Vagina (tissue), 2 donors: ENCODE measurements around the gene WDR62.

Source experiments
- CTCF ChIP-seq, 3 experiments: fragments of 450-650 bp in 2 of 3; fragments of 200-600 bp in 1 of 3; sonication (generic) in 1 of 3; IDR thresholded peaks; one replicate each; pipeline ENCODE4 v1.5.1; 2017 to 2019; ENCODE audit warnings: antibody characterized with exemption in 3 of 3, mild to moderate bottlenecking in 2 of 3, moderate library complexity in 2 of 3
- POLR2A ChIP-seq, 2 donors: fragments of 450-650 bp; IDR thresholded peaks; one replicate each; pipeline ENCODE4 v1.6.1; 2017; ENCODE audit warnings: antibody characterized with exemption in 2 of 2, mild to moderate bottlenecking in 2 of 2, moderate library complexity in 2 of 2
- POLR2AphosphoS5 ChIP-seq, 2 donors: sonication (generic); formaldehyde crosslinking; IDR thresholded peaks; one replicate each; pipeline ENCODE4 v1.9.0; 2017; ENCODE audit warnings: antibody characterized with exemption in 2 of 2, mild to moderate bottlenecking in 2 of 2, low read depth in 1 of 2; ENCODE audit not compliant: insufficient read depth in 1 of 2

GRCh38 chr19:36073121-36073876 is 18.6 kb downstream of the WDR62 start:
- TF ChIP-seq POLR2A (IDR thresholded peaks at IDR 0.05) (no peak), CTCF (IDR thresholded peaks at IDR 0.05) (no peak), POLR2AphosphoS5 (IDR thresholded peaks at IDR 0.05; ENCODE audit: insufficient read depth in 1 of 2, low read depth in 1 of 2) (no peak)
